BE2C (cell line): Measurements from ENCODE around the gene INPP5A.

ENCODE experiments used
- DNase-seq: peaks from one replicate; pipeline ENCODE4 v3.0.0-alpha.2; 2020
- H3K27me3 ChIP-seq: fragments of 250-450 bp; sonication (Bioruptor Pico); 2 replicates; pipeline ENCODE4 v1.5.1; 2020; ENCODE audit warnings: mild to moderate bottlenecking
- H3K36me3 ChIP-seq: fragments of 250-450 bp; sonication (Bioruptor Pico); 2 replicates; pipeline ENCODE4 v1.5.1; 2020; ENCODE audit warnings: mild to moderate bottlenecking
- H3K4me1 ChIP-seq: fragments of 250-450 bp; sonication (Bioruptor Pico); 2 replicates; pipeline ENCODE4 v1.5.1; 2020
- H3K4me3 ChIP-seq: 2 replicates; pipeline ENCODE4 v1.5.1; 2011; ENCODE audit warnings: low read depth, low read length
- H3K9me3 ChIP-seq: fragments of 250-450 bp; sonication (Bioruptor Pico); 2 replicates; pipeline ENCODE4 v1.5.1; 2020
- CTCF ChIP-seq: IDR thresholded peaks from 2 replicates; pipeline ENCODE4 v1.5.1; 2012; ENCODE audit warnings: mild to moderate bottlenecking, low read depth, low read length

INPP5A gene

GRCh38 chr10:132542819-132543218, 5.2 kb downstream of the INPP5A start:
- H3K27me3 ChIP-seq, result no peaks in the 10 kb centered on the region
- no peak for TF ChIP-seq CTCF
- no peaks in the 10 kb centered on the region for H3K4me1 ChIP-seq
- H3K36me3 ChIP-seq, result no peaks in the 10 kb centered on the region
- H3K9me3 ChIP-seq, result no peaks in the 10 kb centered on the region
- DNase-seq, result no peak
- H3K4me3 ChIP-seq, result no peak overlapping the region

GRCh38 chr10:132543916-132544743, 6.5 kb downstream of the INPP5A start:
- no peak for TF ChIP-seq CTCF
- Histone ChIP-seq H3K36me3 (no peaks in the 10 kb centered on the region), H3K4me1 (no peaks in the 10 kb centered on the region), H3K9me3 (no peaks in the 10 kb centered on the region), H3K27me3 (no peaks in the 10 kb centered on the region), H3K4me3 (no peak overlapping the region)
- DNase-seq, result no peak

DNA sequence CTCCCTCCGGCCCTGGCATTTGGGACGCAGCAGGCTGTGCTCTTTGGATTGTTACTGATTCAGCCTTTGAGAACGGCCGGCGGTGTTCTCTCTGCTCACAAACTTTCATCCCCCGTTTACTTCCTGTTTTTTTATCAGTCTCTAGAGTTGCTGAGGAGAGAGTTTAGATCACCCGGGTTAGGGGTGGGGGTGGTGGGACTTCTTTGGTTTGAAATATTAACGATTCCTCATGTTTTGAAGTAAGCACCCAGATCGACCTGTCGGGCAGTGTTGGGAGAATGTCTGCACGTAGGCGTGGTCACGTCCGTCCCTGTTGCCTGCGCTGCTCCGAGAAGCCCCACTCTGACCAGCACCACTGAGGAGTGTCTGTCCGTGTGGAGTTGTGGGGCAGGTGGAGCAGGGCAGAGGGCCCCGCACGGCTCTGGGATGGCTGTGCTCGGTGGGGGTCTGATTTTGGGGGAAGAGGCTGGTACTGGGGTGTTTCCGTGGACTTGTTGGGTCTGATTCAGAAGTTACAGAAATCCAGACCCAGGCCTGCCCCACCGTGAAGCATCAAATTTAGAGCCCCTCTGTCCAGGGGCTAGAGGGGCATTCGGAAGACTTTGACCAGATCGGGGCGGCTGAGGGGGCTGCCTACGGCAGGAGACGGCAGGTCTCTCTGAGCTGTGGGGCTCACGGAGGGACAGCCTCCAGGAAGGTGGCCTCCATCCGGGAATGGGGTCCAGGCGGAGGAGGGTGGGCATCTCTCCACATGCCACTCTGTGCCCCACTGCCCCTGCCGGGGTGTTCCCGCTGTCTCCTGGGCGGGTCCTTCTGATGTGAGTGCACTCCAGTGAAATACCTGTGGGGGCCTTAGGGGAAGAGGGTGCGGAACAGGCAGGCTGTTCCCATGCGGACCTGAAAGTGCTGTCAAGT, 7.4 kb downstream of the INPP5A start:
- DNase-seq, result no peak
- Histone ChIP-seq H3K36me3 (no peaks in the 10 kb centered on the region), H3K4me1 (no peaks in the 10 kb centered on the region), H3K9me3 (no peaks in the 10 kb centered on the region), H3K4me3 (no peak overlapping the region), H3K27me3 (no peaks in the 10 kb centered on the region)
- TF ChIP-seq CTCF, result no peak

DNA sequence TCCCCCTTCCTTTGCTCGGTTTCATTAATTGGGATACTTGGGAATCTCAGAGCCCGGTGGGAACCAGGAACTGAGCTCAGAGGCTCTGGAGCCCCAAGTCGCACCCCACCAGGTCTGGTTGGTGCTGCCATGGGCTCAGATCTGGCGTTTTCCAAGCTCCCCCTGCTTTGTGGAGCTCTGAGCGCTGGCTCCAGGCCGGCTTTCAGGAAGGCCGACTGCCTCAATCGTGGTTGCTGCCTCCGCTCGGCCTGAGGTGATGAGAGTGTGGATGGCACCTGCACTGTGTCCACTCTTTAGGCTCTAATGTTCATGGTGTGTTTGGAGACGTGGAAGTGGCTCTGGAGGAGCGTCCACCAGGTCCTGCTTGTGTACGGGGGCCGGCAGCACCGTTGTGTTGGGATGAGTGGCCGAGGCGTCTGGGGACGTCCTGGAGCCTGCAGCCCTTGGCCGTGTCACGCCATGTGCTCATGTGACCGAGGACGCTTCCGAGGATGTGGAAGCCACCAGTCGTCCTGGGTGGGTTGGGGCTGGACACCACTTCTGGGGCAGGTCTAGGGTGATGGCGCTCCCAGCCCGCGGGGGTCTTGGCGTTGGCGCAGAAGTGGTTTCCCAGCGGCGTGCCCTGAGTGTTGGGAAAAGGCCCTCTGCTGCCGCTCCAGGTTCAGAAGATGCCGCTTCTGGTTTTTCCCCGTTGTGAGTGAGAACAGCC, 8.2 kb downstream of the INPP5A start:
- Histone ChIP-seq H3K27me3 (no peaks in the 10 kb centered on the region), H3K9me3 (no peaks in the 10 kb centered on the region), H3K4me3 (no peak overlapping the region), H3K36me3 (no peaks in the 10 kb centered on the region), H3K4me1 (no peaks in the 10 kb centered on the region)
- no peak for DNase-seq
- no peak for TF ChIP-seq CTCF

- peak; percentile 55 for DNase-seq
- H3K9me3 ChIP-seq, result no peaks in the 10 kb centered on the region
- H3K27me3 ChIP-seq, result no peaks in the 10 kb centered on the region
- no peaks in the 10 kb centered on the region for H3K36me3 ChIP-seq
- H3K4me1 ChIP-seq, result no peaks in the 10 kb centered on the region
- TF ChIP-seq CTCF, result no peak
- no peak overlapping the region for H3K4me3 ChIP-seq
Observed at GRCh38 chr10:132546567-132547420, 9.2 kb downstream of the INPP5A start.
